IPS-NIHi7 (cell line): ENCODE results near the gene ELFN1.

Experiments used
- DNase-seq: peaks from one replicate; pipeline ENCODE4 v3.0.0; 2012; ENCODE audit warnings: mixed read lengths; ENCODE audit errors: extremely low spot score

The ELFN1 gene

DNA sequence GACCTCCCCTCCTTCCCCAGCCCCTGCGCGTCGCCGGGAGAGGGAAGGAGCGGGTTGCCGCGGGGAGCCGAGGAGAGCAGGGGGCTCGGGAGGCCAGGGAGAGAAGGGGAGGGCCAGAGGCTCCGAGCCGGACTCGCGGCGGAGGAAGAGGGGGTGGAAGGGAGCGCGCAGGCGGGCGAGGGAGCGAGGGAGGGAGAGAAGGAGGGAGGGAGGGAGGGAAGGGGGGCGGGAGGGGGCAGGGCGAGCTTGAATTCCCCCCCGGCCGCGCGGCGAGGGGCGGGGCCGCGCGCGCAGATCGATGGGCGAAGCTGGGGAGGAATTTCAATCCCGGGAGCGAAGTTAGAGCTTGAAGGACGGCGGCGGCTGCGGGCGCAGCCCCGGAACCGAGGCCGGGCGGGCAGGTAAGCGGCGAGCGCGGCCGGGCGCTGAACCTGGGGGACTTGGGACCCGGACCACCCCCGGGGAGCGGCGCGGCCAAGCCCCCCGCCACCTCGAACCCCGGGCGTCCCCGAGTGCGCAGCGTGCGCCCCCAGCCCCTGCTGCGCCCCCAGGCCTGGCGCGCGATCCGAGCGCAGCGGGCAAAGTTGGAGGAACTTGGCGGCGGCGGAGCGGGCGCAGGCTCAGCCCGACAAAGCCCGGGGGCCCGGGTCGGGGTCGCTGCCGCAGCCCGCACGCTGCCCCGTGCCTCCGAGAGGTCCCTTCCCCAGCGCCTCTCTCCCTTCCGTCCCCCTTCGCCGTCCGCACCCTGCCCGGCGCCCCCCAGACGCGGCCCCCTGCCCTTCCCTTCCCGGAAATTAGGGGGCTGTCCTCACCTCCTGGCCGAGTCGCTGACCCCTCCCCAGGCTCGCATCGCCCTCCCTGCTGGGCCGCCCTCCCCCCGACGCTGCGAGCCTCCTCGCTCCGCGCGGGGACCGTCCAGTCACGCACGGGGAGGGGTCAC lies at the start of gene ELFN1:
Gene ELFN1, plus strand, starts transcription at position 324 of the 940 bp plus-strand sequence. CDS start 74,320 bp downstream, outside the sequence.
- peak; percentile 87 for DNase-seq

DNA sequence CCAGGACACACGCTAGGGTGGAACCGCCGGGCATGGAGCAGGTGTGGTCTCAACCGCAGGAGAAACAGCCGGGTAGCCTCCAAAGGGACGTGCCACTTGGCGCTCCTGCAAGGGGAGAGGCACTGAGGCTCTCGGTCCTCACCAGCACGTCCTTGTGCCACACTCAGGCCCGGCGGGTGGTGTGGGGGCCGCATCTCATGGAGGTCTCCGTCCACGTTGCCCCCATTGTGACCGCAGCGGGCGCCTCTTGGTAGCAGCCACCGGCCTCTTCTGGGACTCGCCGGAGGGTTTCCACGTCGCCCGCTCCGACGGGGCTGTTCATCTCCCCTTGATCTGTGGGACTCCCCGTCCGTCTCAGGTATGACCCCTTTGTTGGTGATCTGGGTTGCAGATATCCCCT lies 49.2 kb upstream of the ELFN1 start:
- no peak for DNase-seq

DNA sequence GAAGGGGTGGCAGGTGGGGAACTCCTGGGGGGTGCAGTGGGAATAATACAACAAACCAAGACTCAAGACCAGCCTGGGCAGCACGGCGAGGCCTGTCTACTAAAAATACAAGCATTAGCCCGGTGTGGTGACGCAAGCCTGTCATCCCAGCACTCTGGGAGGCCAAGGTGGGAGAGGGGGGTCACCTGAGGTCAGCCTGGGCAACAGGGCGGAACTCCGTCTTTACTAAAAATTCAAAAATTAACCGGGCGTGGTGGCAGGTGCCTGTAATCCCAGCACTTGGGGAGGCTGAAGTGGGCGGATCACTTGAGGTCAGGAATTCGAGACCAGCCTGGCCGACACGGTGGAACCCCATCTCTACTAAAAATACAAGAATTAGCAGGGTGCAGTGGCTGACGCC lies 48.4 kb upstream of the ELFN1 start:
- DNase-seq: no peak

DNA sequence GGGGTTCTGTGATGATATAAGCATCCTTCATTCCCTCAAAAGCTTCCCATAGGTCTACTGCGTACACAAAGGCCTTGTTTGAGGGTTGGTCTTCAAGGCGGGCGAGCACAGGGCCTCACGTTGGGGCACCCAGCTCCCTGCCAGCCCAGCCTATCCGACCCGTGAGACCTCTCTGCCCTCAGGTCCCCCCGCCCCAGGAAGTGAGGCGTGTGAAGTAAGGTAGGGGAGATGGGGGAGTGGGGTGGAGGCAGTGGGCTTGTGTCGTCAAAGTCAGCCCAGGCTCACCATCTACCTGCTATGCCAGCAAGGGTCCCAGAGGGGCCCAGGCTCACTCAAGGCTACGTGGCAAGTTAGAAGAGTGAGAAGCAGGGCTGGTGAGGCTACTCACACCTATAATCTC lies 47.6 kb upstream of the ELFN1 start:
- no peak for DNase-seq

DNA sequence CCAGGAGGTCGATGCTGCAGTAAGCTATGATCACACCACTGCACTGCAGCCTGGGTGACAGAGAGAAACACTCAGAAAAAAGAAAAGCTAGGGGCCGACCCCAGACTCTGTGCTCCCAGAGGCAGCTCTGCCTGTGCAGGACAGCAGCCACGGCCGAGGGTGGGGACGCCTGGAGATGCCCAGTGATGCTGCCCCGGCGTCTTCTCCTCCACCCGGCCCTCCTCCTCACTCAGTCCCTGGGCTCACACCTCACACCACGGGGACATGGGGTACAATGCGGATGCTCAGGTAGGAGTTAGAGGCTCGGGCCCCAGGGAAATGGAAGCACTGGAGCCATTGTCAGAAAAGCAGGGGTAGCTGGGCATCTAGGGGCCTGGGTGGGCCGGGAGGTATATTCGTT lies 46.3 kb upstream of the ELFN1 start:
- DNase-seq: no peak

DNA sequence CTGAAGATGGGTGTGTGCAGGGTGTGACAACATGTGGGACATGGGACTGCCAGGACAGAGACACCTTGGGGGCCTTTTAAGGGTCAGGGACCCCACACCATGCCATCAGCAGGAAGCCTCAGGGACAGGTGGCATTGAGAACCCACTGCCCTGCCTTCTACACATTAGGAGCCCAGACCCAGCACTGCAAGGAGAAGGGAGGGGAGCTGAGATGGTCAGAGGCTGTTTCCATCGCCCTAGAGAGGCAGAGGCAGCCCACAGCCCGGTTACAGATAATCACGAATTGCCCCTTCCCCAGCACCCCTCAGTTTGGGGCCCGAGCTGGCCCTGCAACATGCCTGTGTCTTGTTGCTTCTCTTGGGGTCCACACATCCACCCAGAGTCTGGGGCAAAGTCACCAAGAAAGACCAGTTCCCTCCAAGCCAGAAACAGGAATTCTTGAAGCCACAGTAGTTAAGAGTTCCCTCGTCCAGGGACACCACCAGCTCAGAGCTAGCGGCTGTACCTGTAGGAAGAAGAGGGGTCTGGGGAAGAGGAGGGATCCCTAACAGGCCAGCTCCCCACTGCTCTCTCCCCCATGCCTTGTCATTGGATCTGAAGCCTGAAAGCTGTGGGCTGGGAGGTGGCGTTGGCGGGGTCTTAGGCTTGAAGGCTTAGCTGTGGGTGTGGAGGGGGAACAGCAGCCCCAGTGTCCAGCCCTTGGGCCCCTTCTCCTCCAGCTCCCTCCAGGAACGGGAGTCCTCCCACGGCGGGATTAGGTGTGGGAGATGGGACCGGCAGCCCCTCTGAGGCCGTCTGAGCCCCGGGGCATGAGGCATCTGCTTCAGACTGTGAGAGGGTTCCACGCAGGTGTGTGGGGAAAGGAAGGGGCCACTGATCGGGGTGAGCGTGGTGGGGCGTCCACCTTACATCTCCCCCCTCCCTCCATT lies 44.8 kb upstream of the ELFN1 start:
- no peak for DNase-seq

DNA sequence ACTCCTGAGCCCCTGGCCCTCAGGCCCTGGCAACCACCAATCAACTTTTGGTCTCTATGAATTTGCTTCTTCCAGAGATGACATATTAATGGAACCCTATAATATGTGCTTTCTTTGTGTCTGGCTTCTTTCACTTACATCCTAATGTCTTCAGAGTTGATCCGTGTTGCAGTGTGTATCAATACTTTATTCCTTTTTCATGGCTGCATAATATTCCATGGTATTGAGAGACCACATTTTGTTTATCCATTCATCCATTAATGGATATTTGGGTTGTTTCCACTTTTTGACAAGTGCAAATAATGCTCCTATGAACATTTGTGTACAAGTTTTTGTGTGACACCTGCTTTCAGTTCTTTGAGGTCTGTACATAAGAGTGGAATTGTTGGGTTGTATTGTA lies 43.3 kb upstream of the ELFN1 start:
- no peak for DNase-seq

DNA sequence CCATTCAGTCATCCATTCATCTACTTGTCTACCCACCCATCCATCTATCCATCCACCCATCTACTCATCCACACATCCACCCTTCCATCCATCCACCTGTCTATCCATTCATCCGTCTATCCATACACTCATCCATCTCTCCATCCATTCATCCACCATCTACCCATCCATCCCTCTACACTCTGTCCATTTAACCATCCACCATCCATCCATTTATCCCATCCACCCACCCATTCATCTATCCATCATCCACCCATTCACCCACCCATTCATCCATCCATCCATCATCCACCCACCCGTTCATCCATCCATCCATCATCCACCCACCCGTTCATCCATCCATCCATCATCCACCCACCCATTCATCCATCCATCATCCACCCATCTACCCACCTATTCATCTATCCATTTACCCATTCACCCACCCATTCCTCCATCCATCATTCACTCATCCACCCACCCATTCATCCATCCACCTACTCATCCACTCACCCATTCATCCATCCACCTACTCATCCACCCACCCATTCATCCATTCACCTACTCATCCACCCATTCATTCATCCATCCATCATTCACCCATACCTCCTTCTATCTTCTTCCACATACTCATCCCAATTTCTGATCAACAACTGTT lies 39.3 kb upstream of the ELFN1 start:
- DNase-seq: no peak

DNA sequence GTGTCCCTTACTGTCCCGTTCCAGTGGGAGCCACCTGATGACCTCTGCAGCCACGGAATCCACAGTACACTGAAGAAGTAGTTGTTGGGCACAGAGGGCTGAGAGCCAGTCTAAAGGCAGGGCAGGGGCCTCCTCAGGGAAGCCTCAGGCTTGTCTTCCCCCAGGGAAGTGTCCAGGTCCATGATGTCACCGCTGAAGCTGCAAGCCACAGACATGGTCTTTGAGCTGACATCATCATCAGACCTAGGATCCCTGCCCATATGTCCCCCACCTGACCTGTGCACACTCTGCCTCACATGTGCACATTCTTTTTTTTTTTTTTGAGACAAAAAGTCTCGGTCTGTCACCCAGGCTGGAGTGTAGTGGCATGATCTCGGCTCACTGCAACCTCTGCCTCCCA lies 38.4 kb upstream of the ELFN1 start:
- DNase-seq: no peak

DNA sequence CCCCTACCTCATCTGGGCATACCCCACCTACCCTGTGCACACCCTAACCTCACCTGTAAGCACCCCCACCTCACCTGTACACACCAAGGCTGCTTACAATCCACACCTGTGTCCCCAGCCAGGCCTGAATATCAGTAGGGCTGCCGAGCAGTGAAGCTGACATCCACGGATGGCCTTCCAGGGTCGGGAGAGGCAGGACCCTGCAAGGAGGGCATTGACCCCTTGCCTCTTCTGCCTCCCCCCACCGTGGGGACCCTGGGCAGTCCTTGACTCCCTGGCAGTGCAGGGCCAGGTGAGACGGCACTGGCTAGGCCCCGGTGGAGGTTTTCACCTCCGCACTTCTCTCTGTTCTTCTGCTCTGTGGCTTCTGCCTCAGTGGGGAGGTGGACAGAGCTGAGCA lies 37.6 kb upstream of the ELFN1 start:
- no peak for DNase-seq

DNA sequence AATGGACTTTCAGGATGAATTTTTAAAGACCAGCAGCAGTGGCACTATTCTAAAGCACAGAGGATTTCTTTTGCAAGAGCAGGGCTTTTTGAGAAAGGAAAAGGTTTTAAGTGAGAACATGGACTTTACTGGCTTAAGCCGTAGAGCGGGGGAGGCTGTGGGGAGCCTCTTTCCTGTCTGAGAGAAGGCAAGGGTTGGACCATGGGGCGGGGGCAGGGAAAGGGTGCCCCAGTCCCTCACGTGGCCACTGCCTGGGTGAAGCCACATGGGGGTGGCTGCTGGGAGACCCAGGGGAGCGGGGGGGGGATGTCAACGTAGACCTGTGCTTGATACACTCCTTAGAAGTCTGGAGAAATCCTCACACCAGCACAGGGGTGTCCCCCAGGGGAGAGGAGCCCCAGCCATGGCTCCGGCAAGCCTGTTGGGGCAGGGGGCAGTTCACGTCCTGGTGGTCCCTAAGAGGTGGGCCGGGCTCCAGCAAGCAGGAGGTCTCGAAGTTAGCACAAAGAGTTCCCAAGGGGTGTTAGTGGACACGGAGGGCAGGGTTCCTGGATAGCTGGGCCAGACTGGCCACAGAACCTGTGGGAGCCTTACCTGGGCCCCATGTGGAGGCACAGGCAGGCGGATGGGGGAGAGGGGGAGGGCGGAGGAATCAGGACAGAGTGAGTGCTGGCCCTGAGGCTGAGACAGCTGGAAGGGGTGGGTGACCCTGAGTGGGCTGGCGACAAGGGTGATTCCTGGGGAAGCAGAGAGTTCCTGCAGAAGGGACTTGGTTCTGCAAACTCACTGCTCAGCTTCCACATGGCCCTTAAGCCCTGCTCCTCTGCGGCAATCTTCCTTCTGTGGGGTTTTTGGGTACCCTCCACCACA lies 36.9 kb upstream of the ELFN1 start:
- DNase-seq: no peak

DNA sequence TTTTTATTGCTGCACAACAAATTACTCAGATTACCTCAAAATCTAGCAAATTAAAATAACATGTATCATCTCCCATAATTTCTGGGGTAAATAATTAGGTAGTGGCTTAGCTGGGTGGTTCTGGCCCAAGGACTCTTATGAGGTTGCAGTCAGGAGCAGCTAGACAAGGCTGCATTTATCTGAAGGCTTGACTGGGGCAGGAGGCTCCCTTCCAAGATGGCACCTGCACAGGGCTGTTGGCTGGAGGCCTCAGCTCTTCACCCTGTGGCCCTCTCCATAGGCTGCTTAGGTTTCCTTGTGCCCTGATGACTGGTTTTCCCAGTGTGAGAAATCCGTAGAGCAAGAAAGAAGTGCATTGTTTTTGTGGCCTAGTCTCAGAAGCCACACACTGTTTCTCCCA lies 34.7 kb upstream of the ELFN1 start:
- no peak for DNase-seq

DNA sequence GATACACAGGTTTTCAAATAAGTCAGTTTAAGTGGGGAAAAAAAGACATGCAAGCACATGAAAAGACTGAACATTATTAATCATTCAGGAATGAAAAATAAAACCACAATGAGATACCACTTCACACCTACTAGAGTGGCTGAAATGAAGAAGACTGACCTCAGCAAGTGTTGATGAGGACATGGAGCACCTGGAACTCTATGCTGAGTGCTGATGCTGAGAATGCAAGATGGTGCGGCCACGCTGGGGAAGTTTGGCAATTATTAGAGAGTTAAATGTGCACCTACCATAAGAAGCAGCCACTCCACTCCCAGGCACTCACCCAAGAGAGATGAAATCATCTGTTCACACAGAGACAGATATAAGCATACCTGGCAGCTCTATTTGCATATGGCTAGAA lies 32.9 kb upstream of the ELFN1 start:
- no peak for DNase-seq

DNA sequence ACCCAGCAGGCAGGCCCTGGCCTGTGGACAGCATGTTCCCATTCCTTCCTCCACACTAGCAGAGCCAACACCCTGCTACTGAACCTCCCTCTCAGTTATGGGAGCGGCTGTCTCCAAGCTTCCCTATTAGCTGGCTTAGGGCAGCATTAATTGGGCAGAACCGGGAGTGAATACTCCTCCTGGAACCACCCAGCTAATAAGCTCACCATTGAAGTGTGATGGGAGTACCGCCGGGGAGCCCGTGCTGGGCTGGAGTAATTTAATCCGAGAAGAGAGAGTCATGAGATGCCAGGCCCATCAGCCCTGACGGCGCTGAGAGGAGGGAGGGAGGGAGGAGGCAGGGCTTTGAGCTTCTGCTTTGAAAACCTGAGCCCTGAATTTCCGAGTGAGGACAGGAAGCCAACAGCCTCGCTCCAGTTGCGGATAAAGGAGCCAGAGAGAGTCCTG lies 31.8 kb upstream of the ELFN1 start:
- DNase-seq: peak; percentile 43

DNA sequence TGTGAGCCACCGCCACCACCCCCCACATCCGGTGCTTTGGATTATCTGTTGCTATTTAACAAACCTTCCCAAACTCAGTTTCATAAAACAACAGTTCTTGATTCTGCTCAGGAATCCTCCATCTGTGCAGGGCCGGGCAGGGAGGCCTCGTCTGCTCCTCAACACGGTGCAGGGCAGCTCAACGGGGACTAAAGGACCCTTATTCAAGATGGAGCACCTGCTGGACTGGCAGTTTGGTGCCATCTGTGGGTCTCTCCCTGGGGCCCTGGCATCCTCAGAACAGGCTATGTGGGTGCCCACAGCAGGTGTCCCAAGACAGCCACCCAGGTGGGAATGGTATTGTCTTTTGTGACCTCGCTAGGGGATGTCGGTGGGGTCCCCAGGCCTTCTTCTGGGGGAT lies 31.0 kb upstream of the ELFN1 start:
- no peak for DNase-seq

DNA sequence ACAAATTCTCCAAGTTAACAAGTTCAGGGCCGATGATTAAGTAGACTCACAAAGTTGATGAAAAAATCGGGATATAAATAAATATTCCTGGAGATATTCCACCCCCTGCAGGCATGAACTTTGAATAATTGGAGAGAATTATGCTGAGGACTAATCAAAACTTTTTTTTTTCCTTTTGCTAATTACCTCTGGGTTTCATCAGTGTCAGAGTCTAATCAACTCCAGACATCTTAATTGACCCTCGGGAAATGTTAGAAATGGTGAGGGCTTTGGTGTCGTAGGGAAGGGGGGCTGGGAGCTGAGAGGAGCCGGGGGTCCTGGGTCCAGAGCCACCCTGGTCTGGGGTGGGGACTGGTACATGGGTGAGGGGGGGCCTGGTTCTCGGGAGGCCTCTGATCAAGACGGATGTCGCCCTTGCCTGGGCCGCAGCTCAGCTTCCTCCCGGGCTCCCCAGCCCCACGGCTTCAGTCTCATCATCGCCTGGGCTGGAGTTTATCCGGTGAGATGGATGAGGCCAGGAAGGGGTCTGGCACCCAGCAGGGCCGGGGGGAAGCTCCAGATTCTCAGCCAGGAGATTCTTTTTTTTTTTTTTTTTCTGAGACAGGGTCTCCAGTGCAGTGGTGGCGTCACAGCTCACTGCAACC lies 30.4 kb upstream of the ELFN1 start:
- no peak for DNase-seq

DNA sequence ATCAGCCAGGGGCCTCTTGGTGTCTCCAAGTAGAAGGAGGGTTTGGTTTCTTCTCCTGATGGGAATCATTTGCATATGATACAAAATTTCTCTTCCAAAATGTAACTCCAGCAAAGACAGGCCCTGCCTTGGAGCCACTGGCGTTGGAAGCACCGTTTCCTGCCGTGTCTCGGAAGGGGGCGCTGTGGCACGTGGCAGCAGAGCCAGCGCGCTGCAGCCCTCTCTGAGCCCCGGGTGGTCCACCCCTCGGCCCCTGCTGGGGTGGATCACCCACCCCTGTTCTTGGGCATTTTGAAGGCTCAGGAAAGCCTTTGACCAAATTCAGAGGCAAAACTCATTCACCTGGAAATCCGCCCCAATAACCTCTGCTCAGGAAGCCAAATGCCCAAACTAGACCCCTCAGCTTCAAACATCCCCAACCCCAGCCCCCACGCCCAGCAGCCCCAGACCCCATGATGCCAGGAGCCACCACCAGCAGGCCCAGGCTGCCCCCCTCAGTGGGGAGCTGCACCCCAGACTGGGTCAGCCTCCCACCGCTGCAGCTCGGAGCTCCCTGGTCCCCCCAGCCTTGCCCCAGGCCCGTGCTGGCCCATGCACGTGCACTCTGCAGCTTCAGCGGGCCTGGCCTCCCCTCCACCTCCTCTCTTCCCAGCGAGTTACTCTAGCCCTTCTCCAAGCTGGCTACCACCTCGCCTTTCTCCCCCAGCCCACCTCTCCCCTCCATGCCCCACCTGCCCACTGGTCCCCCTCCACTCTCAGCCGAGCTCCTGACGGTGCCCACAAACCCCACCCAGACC lies 29.5 kb upstream of the ELFN1 start:
- no peak for DNase-seq

DNA sequence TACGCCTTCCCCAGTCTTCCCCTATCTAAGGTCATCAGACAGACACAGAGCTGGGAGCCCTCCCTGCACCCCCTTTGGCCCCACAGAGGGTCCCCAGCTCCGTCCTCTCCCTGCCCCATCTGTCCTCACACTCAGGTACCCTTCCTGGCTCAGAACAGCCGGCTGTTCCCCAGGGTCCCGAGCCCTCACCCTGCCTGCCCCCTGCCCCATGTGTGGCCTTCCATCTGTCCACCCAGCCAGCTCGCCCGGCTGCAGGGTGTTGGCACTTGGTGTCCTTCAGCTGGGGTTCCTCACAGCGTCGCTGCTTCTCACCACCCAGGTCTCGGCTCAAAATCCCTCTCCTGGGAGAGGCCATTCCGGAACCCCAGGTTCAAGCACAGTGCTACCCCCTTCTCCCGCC lies 28.9 kb upstream of the ELFN1 start:
- DNase-seq: no peak

DNA sequence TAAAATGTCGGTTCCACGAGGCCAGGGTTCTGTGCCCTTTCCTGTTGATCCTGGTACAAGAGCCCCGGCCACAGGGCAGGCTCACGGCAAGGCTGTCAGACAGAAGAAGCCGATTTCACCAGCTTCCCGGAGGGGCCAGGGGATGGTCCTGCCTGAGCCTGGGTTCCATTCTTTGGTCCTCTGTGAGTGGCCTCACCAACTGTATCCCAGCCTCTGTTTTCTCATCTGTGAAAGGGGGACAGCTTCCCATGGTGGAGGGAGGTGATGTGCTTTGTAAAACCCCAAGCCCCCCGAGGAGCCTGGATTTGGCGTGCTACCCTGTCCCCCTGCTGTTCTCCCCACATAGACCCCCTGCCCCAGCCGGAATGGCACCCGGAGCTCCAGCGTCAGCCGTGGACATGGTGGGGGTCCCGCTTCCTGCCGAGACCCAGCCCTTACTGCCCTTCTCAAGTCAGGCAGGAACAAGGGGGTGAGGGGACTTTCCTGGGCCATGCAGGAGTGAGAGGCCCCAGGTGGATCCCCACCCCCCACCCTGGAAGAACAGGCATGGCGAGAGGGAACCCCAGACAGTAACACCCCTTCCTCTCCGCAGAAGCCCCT lies 28.3 kb upstream of the ELFN1 start:
- DNase-seq: no peak
